Astrocyte (in vitro differentiated cells and primary cell): ENCODE data around the gene PTGFRN. TPM values are rescaled to one million over a fixed set of nuclear protein-coding genes. Genes with fewer than 3 reads are reported as not detected.

ENCODE experiments used
- DNase-seq: peaks from one replicate; pipeline ENCODE4 v3.0.0-alpha.2; 2010; ENCODE audit warnings: low read depth
- FAIRE-seq: peaks from 2 replicates; lab custom pipeline; 2011; peaks lifted over from hg19 to GRCh38; lab: Jason Lieb, UNC
- H2AFZ ChIP-seq: 2 replicates; pipeline ENCODE4 v1.6.0; 2012; ENCODE audit warnings: low read depth, low read length, inconsistent platforms
- H3K27ac ChIP-seq: 2 replicates; pipeline ENCODE4 v1.5.1; 2011; ENCODE audit warnings: low read depth, low read length, inconsistent platforms
- H3K27me3 ChIP-seq: 2 replicates; pipeline ENCODE4 v1.6.0; 2011; ENCODE audit warnings: low read length, inconsistent platforms; ENCODE audit not compliant: insufficient read depth
- H3K36me3 ChIP-seq: 2 replicates; pipeline ENCODE4 v1.5.1; 2011; ENCODE audit warnings: low read length, inconsistent platforms; ENCODE audit not compliant: insufficient read depth
- H3K4me1 ChIP-seq: 2 replicates; pipeline ENCODE4 v1.5.1; 2011; ENCODE audit warnings: low read length, inconsistent platforms; ENCODE audit not compliant: insufficient read depth
- H3K4me2 ChIP-seq: 2 replicates; pipeline ENCODE4 v1.6.0; 2012; ENCODE audit warnings: low read length, inconsistent platforms
- H3K4me3 ChIP-seq: 2 replicates; pipeline ENCODE4 v1.5.1; 2011; ENCODE audit warnings: low read depth, mild to moderate bottlenecking, low read length, inconsistent platforms; ENCODE audit not compliant: insufficient read depth
- H3K79me2 ChIP-seq: 2 replicates; pipeline ENCODE4 v1.6.0; 2012; ENCODE audit warnings: mild to moderate bottlenecking, low read length, inconsistent platforms; ENCODE audit not compliant: insufficient read depth
- H3K9ac ChIP-seq: 2 replicates; pipeline ENCODE4 v1.6.0; 2012; ENCODE audit warnings: mild to moderate bottlenecking, low read length, inconsistent platforms
- H3K9me3 ChIP-seq: 2 replicates; pipeline ENCODE4 v1.5.1; 2012; ENCODE audit warnings: low read depth, mild to moderate bottlenecking, low read length, inconsistent platforms; ENCODE audit not compliant: insufficient read depth
- H4K20me1 ChIP-seq: 2 replicates; pipeline ENCODE4 v1.6.0; 2012; ENCODE audit warnings: low read length, inconsistent platforms; ENCODE audit not compliant: insufficient read depth
- H3K27ac Mint-ChIP-seq: one replicate; pipeline ENCODE4 v1.8.0; 2021; ENCODE audit warnings: mild to moderate bottlenecking, mixed read lengths; ENCODE audit not compliant: unreplicated experiment
- H3K27me3 Mint-ChIP-seq: one replicate; pipeline ENCODE4 v1.8.0; 2021; ENCODE audit warnings: low read depth, mixed read lengths; ENCODE audit not compliant: unreplicated experiment
- H3K36me3 Mint-ChIP-seq: one replicate; pipeline ENCODE4 v1.8.0; 2021; ENCODE audit warnings: low read depth, mixed read lengths; ENCODE audit not compliant: unreplicated experiment
- H3K4me1 Mint-ChIP-seq: one replicate; pipeline ENCODE4 v1.8.0; 2021; ENCODE audit warnings: low read depth, mixed read lengths; ENCODE audit not compliant: unreplicated experiment
- H3K4me3 Mint-ChIP-seq: one replicate; pipeline ENCODE4 v1.8.0; 2021; ENCODE audit warnings: mild to moderate bottlenecking, moderate library complexity, mixed read lengths; ENCODE audit not compliant: unreplicated experiment
- H3K9me3 Mint-ChIP-seq: one replicate; pipeline ENCODE4 v1.8.0; 2021; ENCODE audit warnings: mild to moderate bottlenecking, mixed read lengths; ENCODE audit not compliant: unreplicated experiment
- CTCF ChIP-seq: IDR thresholded peaks from 2 replicates; pipeline ENCODE4 v1.5.1; 2011; ENCODE audit warnings: low read depth, mild to moderate bottlenecking, inconsistent platforms, low read length, moderate library complexity; ENCODE audit not compliant: insufficient read depth
- EZH2 ChIP-seq: IDR thresholded peaks from 2 replicates; pipeline ENCODE4 v1.6.1; 2012; ENCODE audit warnings: mild to moderate bottlenecking, low read length, inconsistent platforms; ENCODE audit not compliant: insufficient read depth
- total RNA-seq: library from RNA; stranded (reverse); gene quantifications from 2 replicates; pipeline ENCODE4 v1.2.1, GENCODE V29; 2021

The PTGFRN gene
- total RNA-seq, 1 donor from 2014 or later: 157 TPM

- Histone ChIP-seq H3K9ac (no peak overlapping the region), H3K9me3 (no peaks in the 10 kb centered on the region), H3K27ac (no peak overlapping the region), H3K79me2 (no peaks in the 10 kb centered on the region), H3K4me3 (no peak overlapping the region), H4K20me1 (no peaks in the 10 kb centered on the region), H3K4me1 (no peaks in the 10 kb centered on the region), H2AFZ (no peak overlapping the region), H3K36me3 (no peaks in the 10 kb centered on the region), H3K27me3 (no peaks in the 10 kb centered on the region), H3K4me2 (no peak overlapping the region)
- no peak for FAIRE-seq
- Mint-ChIP-seq H3K4me3 (no peak overlapping the region), H3K27me3 (peaks cover 2% of the 10 kb centered on the region), H3K27ac (no peak overlapping the region), H3K4me1 (peaks cover 8% of the 10 kb centered on the region), H3K9me3 (peaks cover 4% of the 10 kb centered on the region), H3K36me3 (peaks cover 7% of the 10 kb centered on the region)
- TF ChIP-seq CTCF (no peak), EZH2 (no peak)
- no peak for DNase-seq
Observed at GRCh38 chr1:117029685-117030084, 120.0 kb downstream of the PTGFRN start.

- H3K27ac Mint-ChIP-seq: no peak overlapping the region
- Histone ChIP-seq H3K4me2 (no peak overlapping the region), H4K20me1 (no peaks in the 10 kb centered on the region), H2AFZ (no peak overlapping the region), H3K4me3 (no peak overlapping the region), H3K9ac (no peak overlapping the region), H3K36me3 (no peaks in the 10 kb centered on the region), H3K79me2 (no peaks in the 10 kb centered on the region), H3K4me1 (no peaks in the 10 kb centered on the region), H3K9me3 (no peaks in the 10 kb centered on the region), H3K27me3 (no peaks in the 10 kb centered on the region), H3K27ac (no peak overlapping the region)
- H3K36me3 Mint-ChIP-seq: peaks cover 7% of the 10 kb centered on the region
- no peak overlapping the region for H3K4me3 Mint-ChIP-seq
- FAIRE-seq (no peak), DNase-seq (no peak)
- peaks cover 4% of the 10 kb centered on the region for H3K9me3 Mint-ChIP-seq
- H3K4me1 Mint-ChIP-seq: peaks cover 8% of the 10 kb centered on the region
- peaks cover 2% of the 10 kb centered on the region for H3K27me3 Mint-ChIP-seq
- TF ChIP-seq CTCF: no peak
- TF ChIP-seq EZH2: no peak
Observed at GRCh38 chr1:117030271-117030877, 120.7 kb downstream of the PTGFRN start.

GRCh38 chr1:117032266-117032665, 122.5 kb downstream of the PTGFRN start:
- peaks cover 4% of the 10 kb centered on the region for H3K9me3 Mint-ChIP-seq

More at GRCh38 chr1:117032266-117032665, 122.5 kb downstream of the PTGFRN start:
- no peaks in the 10 kb centered on the region for H3K4me1 ChIP-seq
- H3K27ac Mint-ChIP-seq: no peak overlapping the region
- no peak overlapping the region for H3K27ac ChIP-seq
- H3K9me3 ChIP-seq: no peaks in the 10 kb centered on the region
- H3K36me3 Mint-ChIP-seq: peaks cover 7% of the 10 kb centered on the region
- FAIRE-seq (no peak), DNase-seq (no peak)
- H2AFZ ChIP-seq: no peak overlapping the region
- peaks cover 2% of the 10 kb centered on the region for H3K27me3 Mint-ChIP-seq
- no peak overlapping the region for H3K4me3 ChIP-seq
- H3K79me2 ChIP-seq: no peaks in the 10 kb centered on the region
- no peaks in the 10 kb centered on the region for H3K36me3 ChIP-seq
- H3K4me1 Mint-ChIP-seq: peaks cover 6% of the 10 kb centered on the region
- TF ChIP-seq CTCF (no peak), EZH2 (no peak)
- no peak overlapping the region for H3K9ac ChIP-seq
- no peak overlapping the region for H3K4me2 ChIP-seq
- no peaks in the 10 kb centered on the region for H3K27me3 ChIP-seq
- H3K4me3 Mint-ChIP-seq: no peak overlapping the region
- H4K20me1 ChIP-seq: no peaks in the 10 kb centered on the region
